Activated T-cell treated with anti-CD3 and anti-CD28 coated beads, Interleukin-2, amount 50 U/mL, for 72 hours (primary cell): Measurements from ENCODE around the gene POLR2J2. TPM values are rescaled to one million over a fixed set of nuclear protein-coding genes. Genes with fewer than 3 reads are reported as not detected.
"Not testable (repeated sequence)": the region's sequence is repeated elsewhere in the genome, so short reads cannot be mapped to it uniquely, and the experiment has no call there.

ENCODE experiments used
- ATAC-seq, 2 donors: fragments of 150-1000 bp; cut with Tn5 transposase; replicated peaks in 1 of 2; 2 replicates each; pipeline ENCODE4 v1.10.0; 2021; ENCODE audit warnings: moderate library complexity in 2 of 2, mild to moderate bottlenecking in 1 of 2
- DNase-seq, 2 donors: peaks; one replicate each; pipeline ENCODE4 v3.0.0; 2021 to 2022; ENCODE audit warnings: mixed read lengths in 1 of 2
- H3K27ac Mint-ChIP-seq: one replicate; pipeline ENCODE4 v1.8.0; 2022; ENCODE audit warnings: mild to moderate bottlenecking, moderate library complexity, mixed read lengths
- H3K27me3 Mint-ChIP-seq: one replicate; pipeline ENCODE4 v1.8.0; 2022; ENCODE audit warnings: low read depth, mixed read lengths
- H3K36me3 Mint-ChIP-seq, 2 donors: one replicate each; pipeline ENCODE4 v1.8.0; 2022; ENCODE audit warnings: mixed read lengths in 2 of 2, mild to moderate bottlenecking in 1 of 2; ENCODE audit not compliant: insufficient read depth in 2 of 2
- H3K4me1 Mint-ChIP-seq: one replicate; pipeline ENCODE4 v1.8.0; 2022; ENCODE audit warnings: low read depth, mixed read lengths
- H3K4me3 Mint-ChIP-seq, 2 donors: one replicate each; pipeline ENCODE4 v1.8.0; 2022; ENCODE audit warnings: mild to moderate bottlenecking in 2 of 2, mixed read lengths in 2 of 2, moderate library complexity in 2 of 2
- H3K9me3 Mint-ChIP-seq, 2 donors: one replicate each; pipeline ENCODE4 v1.8.0; 2022; ENCODE audit warnings: mixed read lengths in 2 of 2
- total RNA-seq, 2 donors: library from RNA; stranded (reverse); gene quantifications; one replicate each; pipeline ENCODE4 v1.2.3, GENCODE V29; 2022

The POLR2J2 gene
- total RNA-seq, 2 donors from 2014 or later, result 11.4 to 23.4 TPM

DNA sequence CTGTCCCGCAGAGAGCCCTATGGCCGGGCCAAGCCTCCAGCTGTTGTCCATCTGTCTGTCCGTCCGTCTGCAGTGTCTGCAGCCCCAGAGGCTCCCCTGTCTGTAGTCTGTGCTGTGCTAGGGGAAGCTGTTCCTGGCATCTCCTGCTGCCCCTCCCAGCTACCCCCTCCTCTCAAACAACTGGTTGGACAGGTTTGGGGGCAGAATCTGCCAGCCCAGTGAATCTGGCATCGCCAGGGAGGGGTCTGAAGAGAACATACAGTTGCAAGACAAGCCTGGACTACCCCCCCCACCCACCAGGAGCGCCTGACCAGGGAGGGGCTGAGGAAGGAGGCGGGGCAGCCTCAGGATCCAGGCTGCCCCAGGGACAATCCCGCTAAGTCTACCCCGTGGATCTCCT lies 28.8 kb downstream of the POLR2J2 start, which contains the start of gene UPK3BL1:
UPK3BL1 (minus strand) TSS at position 101 of the 400 bp plus-strand sequence; CDS start at position 51, 50 bp downstream.
- H3K4me3 Mint-ChIP-seq, ATAC-seq, H3K4me1 Mint-ChIP-seq, H3K27ac Mint-ChIP-seq, H3K36me3 Mint-ChIP-seq, H3K27me3 Mint-ChIP-seq, DNase-seq, H3K9me3 Mint-ChIP-seq: not testable (repeated sequence)

- not testable (repeated sequence) for H3K4me1 Mint-ChIP-seq, DNase-seq, H3K9me3 Mint-ChIP-seq, H3K4me3 Mint-ChIP-seq, H3K27me3 Mint-ChIP-seq, H3K36me3 Mint-ChIP-seq, H3K27ac Mint-ChIP-seq
- ATAC-seq, result peak in 1 of 2 donors; percentile 17
Observed at GRCh38 chr7:102638848-102639247, 32.6 kb downstream of the POLR2J2 start.

DNA sequence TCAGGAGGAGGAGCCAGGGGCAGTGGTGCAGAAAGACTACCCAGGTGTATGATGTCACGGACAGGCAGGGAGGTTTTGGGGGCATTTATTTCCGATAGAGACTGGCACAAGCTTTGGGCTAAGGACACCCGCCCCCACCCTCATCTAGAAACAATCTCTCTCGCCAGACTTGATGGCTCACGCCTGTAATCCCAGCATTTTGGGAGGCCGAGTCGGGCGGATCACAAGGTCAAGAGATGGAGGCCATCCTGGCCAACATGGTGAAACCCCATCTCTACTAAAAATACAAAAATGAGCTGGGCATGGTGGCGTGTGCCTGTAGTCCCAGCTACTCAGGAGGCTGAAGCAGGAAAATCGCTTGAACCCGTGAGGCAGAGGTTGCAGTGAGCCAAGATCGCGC lies 34.5 kb downstream of the POLR2J2 start:
- not testable (repeated sequence) for H3K27ac Mint-ChIP-seq, H3K36me3 Mint-ChIP-seq, H3K9me3 Mint-ChIP-seq, H3K4me3 Mint-ChIP-seq, H3K27me3 Mint-ChIP-seq, H3K4me1 Mint-ChIP-seq, DNase-seq, ATAC-seq

DNA sequence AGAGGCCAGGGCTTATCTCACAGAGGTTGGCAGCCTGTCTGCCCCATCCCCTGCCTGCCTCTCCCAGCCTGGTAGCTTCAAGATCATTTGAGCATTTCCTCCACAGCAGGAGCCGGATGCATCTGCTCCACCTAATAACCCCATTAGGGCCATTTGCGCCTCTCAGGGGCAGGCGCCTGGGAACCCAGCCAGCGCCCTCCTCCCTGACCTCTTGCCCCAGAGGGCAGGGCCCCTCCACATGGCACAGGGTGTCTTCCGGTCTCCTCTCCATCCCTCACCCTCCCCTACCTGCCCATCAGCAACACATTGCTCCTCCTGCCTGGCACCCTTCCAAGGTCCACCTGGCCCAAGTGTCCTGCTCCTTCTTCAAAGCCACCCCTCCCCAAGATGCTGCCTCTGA lies 36.1 kb downstream of the POLR2J2 start:
- H3K4me1 Mint-ChIP-seq, DNase-seq, H3K27ac Mint-ChIP-seq, H3K27me3 Mint-ChIP-seq, H3K36me3 Mint-ChIP-seq, H3K9me3 Mint-ChIP-seq, H3K4me3 Mint-ChIP-seq, ATAC-seq: not testable (repeated sequence)

GRCh38 chr7:102634299-102634698 lies 37.2 kb downstream of the POLR2J2 start:
- H3K36me3 Mint-ChIP-seq, H3K4me1 Mint-ChIP-seq, H3K9me3 Mint-ChIP-seq, H3K27ac Mint-ChIP-seq, ATAC-seq, H3K4me3 Mint-ChIP-seq, DNase-seq, H3K27me3 Mint-ChIP-seq: not testable (repeated sequence)

GRCh38 chr7:102630622-102631021 lies 40.8 kb downstream of the POLR2J2 start:
- H3K27me3 Mint-ChIP-seq, H3K27ac Mint-ChIP-seq, H3K36me3 Mint-ChIP-seq, DNase-seq, ATAC-seq, H3K9me3 Mint-ChIP-seq, H3K4me1 Mint-ChIP-seq, H3K4me3 Mint-ChIP-seq: not testable (repeated sequence)

GRCh38 chr7:102627271-102627904 lies 44.1 kb downstream of the POLR2J2 start:
- H3K4me1 Mint-ChIP-seq, H3K36me3 Mint-ChIP-seq, H3K4me3 Mint-ChIP-seq, H3K27ac Mint-ChIP-seq, DNase-seq, H3K27me3 Mint-ChIP-seq, H3K9me3 Mint-ChIP-seq, ATAC-seq: not testable (repeated sequence)

DNA sequence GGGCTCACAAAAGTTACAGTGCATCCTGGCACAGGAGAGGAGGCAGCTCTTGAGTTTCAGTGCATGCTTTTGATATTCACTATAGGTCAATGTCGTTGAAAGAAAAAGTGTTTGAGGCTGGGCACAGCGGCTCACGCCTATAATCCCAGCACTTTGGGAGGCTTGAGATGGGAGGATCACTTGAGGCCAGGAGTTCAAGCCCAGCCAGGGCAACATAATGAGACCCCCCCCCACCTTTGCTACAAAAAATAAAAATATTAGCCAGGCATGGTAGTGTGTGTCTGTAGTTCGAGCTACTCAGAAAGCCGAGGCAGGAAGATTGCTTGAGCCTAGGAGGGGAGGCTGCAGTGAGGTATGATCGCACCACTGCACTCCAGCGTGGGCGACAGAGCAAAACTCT lies 53.3 kb downstream of the POLR2J2 start:
- H3K27ac Mint-ChIP-seq, DNase-seq, H3K4me1 Mint-ChIP-seq, H3K36me3 Mint-ChIP-seq, H3K27me3 Mint-ChIP-seq, H3K9me3 Mint-ChIP-seq, H3K4me3 Mint-ChIP-seq, ATAC-seq: not testable (repeated sequence)

DNA sequence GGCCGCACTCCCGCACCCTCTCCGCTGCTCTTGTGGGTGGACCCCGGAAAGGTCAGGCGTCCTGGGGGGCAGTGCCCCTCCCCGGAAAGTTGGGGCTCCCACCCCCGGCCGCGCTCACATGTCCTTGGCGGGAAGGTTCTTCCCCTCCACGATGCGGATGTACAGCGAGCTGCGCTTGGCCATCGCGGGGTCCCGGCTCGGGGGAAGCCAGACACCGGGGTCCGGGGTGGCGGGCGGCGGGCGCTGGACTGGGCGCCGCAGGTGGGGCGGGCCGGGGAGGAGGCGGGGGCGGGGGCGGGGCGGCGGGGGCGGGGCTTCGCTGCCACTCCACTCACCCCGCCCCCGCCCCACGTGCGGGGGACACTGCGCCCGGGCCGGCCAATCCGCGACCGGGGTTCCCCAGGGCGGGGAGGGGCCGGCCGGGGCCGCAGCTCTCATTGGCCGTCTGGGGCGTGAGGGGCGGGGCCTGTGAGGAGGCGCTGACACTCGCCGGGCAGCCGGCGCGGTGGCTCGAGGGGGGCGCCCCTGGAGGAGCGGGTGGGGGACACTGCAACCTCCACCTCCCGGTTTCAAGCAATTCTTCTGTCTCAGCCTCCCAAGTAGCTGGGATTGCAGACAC lies 54.8 kb downstream of the POLR2J2 start, which contains the start of gene RASA4:
RASA4 (minus strand) TSS at position 250 of the 619 bp plus-strand sequence; CDS start at position 183, 67 bp downstream.
- H3K9me3 Mint-ChIP-seq, H3K36me3 Mint-ChIP-seq, H3K4me1 Mint-ChIP-seq, H3K27ac Mint-ChIP-seq, H3K27me3 Mint-ChIP-seq: not testable (repeated sequence)
- ATAC-seq (peak; percentile 96 to 97), DNase-seq (peak; percentile 49 to 58)
- H3K4me3 Mint-ChIP-seq, result peak within 1 kb of the TSS in 1 of 2 donors; percentile 52

Other genes starting within 250 kb of the POLR2J2 start
- 10 to 100 TPM; 37.8 to 42.2 TPM for gene ORAI2, start 238.1 kb downstream of the POLR2J2 start, total RNA-seq
- gene ALKBH4, start 206.8 kb downstream of the POLR2J2 start, total RNA-seq, result 10 to 100 TPM in 1 of 2 donors, 1 to 10 TPM in 1; 9.1 to 11.8 TPM
- gene LRWD1, start 206.7 kb downstream of the POLR2J2 start, total RNA-seq, result 10 to 100 TPM; 13.1 to 13.6 TPM
- gene POLR2J, start 192.7 kb downstream of the POLR2J2 start, total RNA-seq, result 10 to 100 TPM; 40.5 to 53.5 TPM
- 10 to 100 TPM; 20.0 to 29.8 TPM for gene RASA4B, start 153.9 kb downstream of the POLR2J2 start, total RNA-seq
- gene UPK3BL2, start 128.0 kb downstream of the POLR2J2 start, total RNA-seq, result 10 to 100 TPM; 24.8 to 37.9 TPM
- not detected for gene SPDYE2, start 120.4 kb downstream of the POLR2J2 start, total RNA-seq
- gene POLR2J3, start 99.1 kb downstream of the POLR2J2 start, total RNA-seq, result 10 to 100 TPM; 37.5 to 67.1 TPM
- gene RASA4, start 54.9 kb downstream of the POLR2J2 start, total RNA-seq, result 10 to 100 TPM; 52.0 to 79.2 TPM
- gene UPK3BL1, start 28.9 kb downstream of the POLR2J2 start, total RNA-seq, result 10 to 100 TPM; 13.3 to 58.8 TPM
- gene SPDYE2B, start 21.3 kb downstream of the POLR2J2 start, total RNA-seq, result not detected
- gene FAM185A, start 77.3 kb upstream of the POLR2J2 start, total RNA-seq, result 1 to 10 TPM; 7.0 to 8.3 TPM
- gene LRRC17, start 241.3 kb upstream of the POLR2J2 start, total RNA-seq, result under 1 TPM in 1 of 2 donors, not detected in 1; 0.31 TPM